Measurements from ENCODE around the gene CDH13.

CDH13 gene

DNA sequence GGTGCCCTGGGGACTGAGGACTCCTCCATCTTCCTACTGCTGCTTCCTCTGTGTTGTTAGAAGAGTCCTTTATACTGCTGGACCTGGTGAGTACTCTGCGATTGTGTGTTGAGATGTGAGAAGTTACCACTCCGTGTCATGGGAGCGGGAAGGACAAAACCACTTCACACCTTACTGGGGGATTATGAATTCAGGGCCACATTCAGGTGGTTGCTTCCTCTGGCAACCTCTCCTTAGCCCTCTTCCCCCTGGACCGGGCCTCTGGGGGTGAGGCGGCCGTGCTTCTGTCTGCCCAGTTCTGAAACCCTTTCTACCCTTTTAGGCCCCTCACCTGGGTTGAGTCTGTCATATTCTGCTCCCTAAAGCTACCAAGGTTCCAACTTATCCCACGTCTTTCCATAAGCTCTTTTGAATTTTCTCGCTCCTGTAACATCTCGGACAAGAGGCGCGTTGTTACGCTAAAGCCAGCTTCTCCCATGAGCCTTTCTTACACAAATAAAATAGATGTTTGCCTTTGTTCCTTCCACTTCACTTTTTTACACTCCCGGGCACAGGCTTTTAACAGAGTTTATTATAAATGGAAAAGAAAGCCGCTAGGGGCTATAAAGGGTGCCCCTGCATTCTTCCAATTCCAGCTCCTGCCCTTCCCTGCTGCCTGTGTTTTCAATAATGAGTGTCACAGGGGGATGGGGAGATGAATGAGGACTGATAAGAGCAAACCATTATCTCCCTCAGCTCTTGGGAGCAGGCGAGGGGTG is 20.7 kb upstream of the CDH13 start:
- TF ChIP-seq CTCF (conservative IDR thresholded peaks at IDR 0.05) (no peak), ZFX (IDR thresholded peaks at IDR 0.05) (no peak)
- H3K27ac ChIP-seq = no peak overlapping the region

DNA sequence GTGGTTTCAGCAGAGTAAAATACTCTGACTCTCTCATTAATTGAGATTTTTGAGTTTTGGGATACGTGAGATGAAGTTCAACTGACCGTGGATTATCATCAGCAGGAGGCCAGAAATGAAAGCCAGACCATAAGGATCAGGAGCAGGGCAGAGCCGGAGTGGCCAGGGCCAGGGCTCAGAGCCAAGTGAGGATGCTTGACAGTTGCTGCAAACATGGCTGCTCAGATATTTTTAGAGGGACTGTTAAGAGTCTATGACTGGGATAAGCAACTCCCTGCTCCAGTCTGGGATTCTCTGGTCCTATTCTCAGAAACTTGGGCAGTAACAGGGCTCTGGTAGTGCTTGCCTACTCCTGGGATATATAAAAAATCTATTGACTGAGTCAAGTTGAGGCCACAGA is 17.6 kb upstream of the CDH13 start:
- no peak overlapping the region for H3K27ac ChIP-seq
- TF ChIP-seq ZFX (IDR thresholded peaks at IDR 0.05) (no peak), CTCF (conservative IDR thresholded peaks at IDR 0.05) (no peak)

- H3K27ac ChIP-seq = no peak overlapping the region
- TF ChIP-seq ZFX (IDR thresholded peaks at IDR 0.05) = no peak
- TF ChIP-seq CTCF (conservative IDR thresholded peaks at IDR 0.05) = no peak
These were observed 14.5 kb upstream of the CDH13 start for GRCh38 chr16:82612263-82612662.

- TF ChIP-seq CTCF (conservative IDR thresholded peaks at IDR 0.05) = no peak
- no peak for TF ChIP-seq ZFX (IDR thresholded peaks at IDR 0.05)
- H3K27ac ChIP-seq = no peak overlapping the region
These were observed 10.4 kb upstream of the CDH13 start for GRCh38 chr16:82616356-82616755.

- TF ChIP-seq CTCF (conservative IDR thresholded peaks at IDR 0.05) = peak; percentile 21
- no peak for TF ChIP-seq ZFX (IDR thresholded peaks at IDR 0.05)
- no peak overlapping the region for H3K27ac ChIP-seq
These were observed 5.0 kb upstream of the CDH13 start for GRCh38 chr16:82621781-82622180.

DNA sequence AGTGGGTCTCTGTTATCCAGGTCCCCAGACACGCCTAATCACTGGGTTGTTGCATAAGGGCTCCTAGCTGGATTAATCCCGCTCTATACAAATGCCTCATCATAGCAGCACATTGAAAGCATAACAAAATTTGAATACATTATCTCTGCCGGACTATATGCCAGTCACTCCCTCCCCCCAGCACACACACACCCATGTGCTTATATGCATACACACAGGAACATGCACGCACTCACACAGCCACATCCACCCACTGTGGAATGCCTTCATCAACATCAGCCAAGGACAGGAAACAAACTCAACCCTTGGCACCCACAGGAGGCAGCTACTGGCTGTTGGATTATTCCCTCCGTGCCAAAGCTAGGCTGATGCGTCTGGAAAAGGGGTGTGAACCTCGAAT is 3.5 kb upstream of the CDH13 start:
- no peak overlapping the region for H3K27ac ChIP-seq
- no peak for TF ChIP-seq CTCF (conservative IDR thresholded peaks at IDR 0.05)
- TF ChIP-seq ZFX (IDR thresholded peaks at IDR 0.05) = no peak

GRCh38 chr16:82625066-82625968 is 1.5 kb upstream of the CDH13 start:
- H3K27ac ChIP-seq = no peak overlapping the region
- TF ChIP-seq ZFX (IDR thresholded peaks at IDR 0.05) (no peak), CTCF (conservative IDR thresholded peaks at IDR 0.05) (no peak)
